Measurements from ENCODE around the gene EAF1.

- TF ChIP-seq CTCF (IDR thresholded peaks at IDR 0.05; ENCODE audit: insufficient read depth, low read length, poor library complexity, severe bottlenecking) (no peak), EZH2phosphoT487 (conservative IDR thresholded peaks at IDR 0.05; ENCODE audit: low read length) (no peak)
Measured at GRCh38 chr3:15488002-15488401, 60.6 kb downstream of the EAF1 start.

Data from SU-DHL-6 (cell line).